ENCODE results near the gene PHACTR3. TPM values are rescaled to one million over a fixed set of nuclear protein-coding genes. Genes with fewer than 3 reads are reported as not detected.

PHACTR3 gene
- total RNA-seq, 4 donors from 2014 or later, result 0.26 to 3.2 (median 0.57) TPM

DNA sequence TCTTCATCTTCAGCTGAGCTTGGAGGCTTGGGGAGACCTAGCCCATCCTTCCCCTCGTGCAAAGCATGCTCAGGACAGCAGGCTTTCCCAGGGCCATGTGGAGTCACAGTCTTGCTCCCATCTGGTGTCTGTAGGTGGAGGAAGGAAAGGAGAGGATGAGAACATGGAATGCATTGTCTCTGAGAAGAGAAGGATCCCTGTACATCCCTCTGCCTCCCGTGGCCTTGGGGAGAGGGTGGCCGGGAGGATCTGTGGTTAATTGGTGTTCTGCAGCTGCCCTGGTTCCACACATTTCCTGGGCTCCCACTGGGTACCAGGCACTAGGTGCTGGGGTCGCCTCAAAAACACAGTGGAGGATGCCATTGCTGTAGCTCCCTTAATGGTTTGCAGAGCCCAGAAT, 134.5 kb downstream of the PHACTR3 start:
- DNase-seq, result no peak
- intact Hi-C loops (cut with DNase I; ENCODE audit: low total_unique reads), result no loop called here
- H3K36me3 ChIP-seq, result no peaks in the 10 kb centered on the region
- H3K27me3 ChIP-seq, result no peaks in the 10 kb centered on the region
- H3K4me1 ChIP-seq, result no peaks in the 10 kb centered on the region
- TF ChIP-seq CTCF (IDR thresholded peaks at IDR 0.05) (no peak), POLR2A (IDR thresholded peaks at IDR 0.05) (no peak)
- no peak overlapping the region for H3K27ac ChIP-seq
- H3K4me3 ChIP-seq, result no peak overlapping the region
- H3K9me3 ChIP-seq, result no peaks in the 10 kb centered on the region

GRCh38 chr20:59740621-59741020, 136.3 kb downstream of the PHACTR3 start:
- no peaks in the 10 kb centered on the region for H3K27me3 ChIP-seq
- TF ChIP-seq POLR2A (IDR thresholded peaks at IDR 0.05) (no peak), CTCF (IDR thresholded peaks at IDR 0.05) (no peak)
- no peaks in the 10 kb centered on the region for H3K36me3 ChIP-seq
- no peak for DNase-seq
- intact Hi-C loops (cut with DNase I; ENCODE audit: low total_unique reads), result no loop called here
- H3K4me1 ChIP-seq, result no peaks in the 10 kb centered on the region
- H3K9me3 ChIP-seq, result no peaks in the 10 kb centered on the region
- no peak overlapping the region for H3K27ac ChIP-seq
- H3K4me3 ChIP-seq, result no peak overlapping the region

DNA sequence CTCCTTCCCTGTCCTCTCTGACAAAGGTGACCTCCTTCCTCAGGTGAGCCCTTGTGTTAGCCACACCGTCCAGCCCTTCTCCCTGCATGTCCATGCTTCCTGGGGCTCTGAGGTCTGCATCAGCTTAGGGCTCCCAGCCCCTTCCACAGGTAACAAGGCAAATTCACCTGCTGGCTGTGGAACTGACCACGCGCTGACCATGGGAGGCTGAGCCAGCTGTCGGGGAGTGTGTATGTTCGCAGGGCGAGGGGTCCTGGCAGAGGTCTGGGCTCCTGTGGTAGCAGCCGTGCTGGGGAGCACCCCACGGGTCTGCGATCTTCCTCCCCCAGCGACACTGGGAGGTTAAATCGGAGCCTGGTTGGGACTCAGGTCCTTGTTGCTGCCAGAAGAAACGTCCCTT, 136.7 kb downstream of the PHACTR3 start:
- Histone ChIP-seq H3K27me3 (no peaks in the 10 kb centered on the region), H3K27ac (no peak overlapping the region), H3K9me3 (no peaks in the 10 kb centered on the region), H3K4me3 (no peak overlapping the region), H3K4me1 (no peaks in the 10 kb centered on the region), H3K36me3 (no peaks in the 10 kb centered on the region)
- intact Hi-C loops (cut with DNase I; ENCODE audit: low total_unique reads), result no loop called here
- no peak for TF ChIP-seq CTCF (IDR thresholded peaks at IDR 0.05)
- no peak for DNase-seq

GRCh38 chr20:59742351-59743095, 138.2 kb downstream of the PHACTR3 start:
- DNase-seq, result no peak
- H3K4me1 ChIP-seq, result no peaks in the 10 kb centered on the region
- H3K9me3 ChIP-seq, result no peaks in the 10 kb centered on the region
- H3K27ac ChIP-seq, result no peak overlapping the region
- H3K36me3 ChIP-seq, result no peaks in the 10 kb centered on the region
- TF ChIP-seq CTCF (IDR thresholded peaks at IDR 0.05), result no peak
- TF ChIP-seq POLR2A (IDR thresholded peaks at IDR 0.05), result no peak
- no peaks in the 10 kb centered on the region for H3K27me3 ChIP-seq
- intact Hi-C loops (cut with DNase I; ENCODE audit: low total_unique reads), result no loop called here
- no peak overlapping the region for H3K4me3 ChIP-seq

- no peaks in the 10 kb centered on the region for H3K27me3 ChIP-seq
- DNase-seq, result no peak
- intact Hi-C loops (cut with DNase I; ENCODE audit: low total_unique reads), result no loop called here
- TF ChIP-seq POLR2A (IDR thresholded peaks at IDR 0.05) (no peak), CTCF (IDR thresholded peaks at IDR 0.05) (no peak)
- H3K4me1 ChIP-seq, result no peaks in the 10 kb centered on the region
- H3K4me3 ChIP-seq, result no peak overlapping the region
- H3K9me3 ChIP-seq, result no peaks in the 10 kb centered on the region
- H3K27ac ChIP-seq, result no peak overlapping the region
- no peaks in the 10 kb centered on the region for H3K36me3 ChIP-seq
Observed at GRCh38 chr20:59743308-59743707, 139.0 kb downstream of the PHACTR3 start.
